ACC112 (cell line): ENCODE results near the gene GRIK1.
A peak's percentile ranks its signal among the peaks of the same experiment; 100 is the strongest.

ENCODE experiments used
- H2AFZ ChIP-seq: fragments of 200-600 bp; sonication (generic); one replicate; pipeline ENCODE4 v1.6.0; 2017; ENCODE audit warnings: antibody characterized with exemption, low read length; ENCODE audit not compliant: unreplicated experiment
- H3K27ac ChIP-seq: fragments of 200-600 bp; sonication (generic); 2 replicates; pipeline ENCODE4 v1.5.1; 2014; ENCODE audit warnings: low read depth, mild to moderate bottlenecking, antibody characterized with exemption, low read length, moderate library complexity
- H3K27me3 ChIP-seq: fragments of 200-600 bp; sonication (generic); 2 replicates; pipeline ENCODE4 v1.6.1; 2014; ENCODE audit warnings: mild to moderate bottlenecking, antibody characterized with exemption, low read length, moderate library complexity, mixed read lengths; ENCODE audit not compliant: insufficient read depth
- H3K36me3 ChIP-seq: fragments of 200-600 bp; sonication (generic); 2 replicates; pipeline ENCODE4 v1.6.1; 2016; ENCODE audit warnings: mild to moderate bottlenecking, antibody characterized with exemption, low read length, moderate library complexity, mixed read lengths; ENCODE audit not compliant: insufficient read depth
- H3K4me1 ChIP-seq: fragments of 200-600 bp; sonication (generic); one replicate; pipeline ENCODE4 v1.6.1; 2016; ENCODE audit warnings: low read length, mixed read lengths; ENCODE audit not compliant: insufficient read depth, unreplicated experiment, control insufficient read depth
- H3K4me3 ChIP-seq: fragments of 200-600 bp; sonication (generic); 2 replicates; pipeline ENCODE4 v1.5.1; 2014; ENCODE audit warnings: mild to moderate bottlenecking, low read depth, low read length
- H3K79me2 ChIP-seq: fragments of 200-600 bp; sonication (generic); one replicate; pipeline ENCODE4 v1.6.0; 2016; ENCODE audit warnings: low read length; ENCODE audit not compliant: control insufficient read depth, unreplicated experiment, insufficient read depth

GRIK1 gene

GRCh38 chr21:29499229-29499628 lies 440.6 kb downstream of the GRIK1 start:
- Histone ChIP-seq H3K79me2 (no peaks in the 10 kb centered on the region), H3K27ac (no peak overlapping the region), H2AFZ (peak overlapping the region; percentile 72), H3K27me3 (no peaks in the 10 kb centered on the region), H3K4me1 (peaks cover 22% of the 10 kb centered on the region), H3K36me3 (peaks cover 2% of the 10 kb centered on the region; the same call in 1 of the 2 replicates), H3K4me3 (no peak overlapping the region)

- Histone ChIP-seq H2AFZ (no peak overlapping the region), H3K27ac (no peak overlapping the region), H3K4me1 (peaks cover 9% of the 10 kb centered on the region), H3K79me2 (no peaks in the 10 kb centered on the region), H3K27me3 (no peaks in the 10 kb centered on the region), H3K36me3 (no peaks in the 10 kb centered on the region), H3K4me3 (no peak overlapping the region)
Measured at GRCh38 chr21:29496337-29496736, 443.5 kb downstream of the GRIK1 start.

- H3K36me3 ChIP-seq: no peaks in the 10 kb centered on the region
- H2AFZ ChIP-seq: no peak overlapping the region
- no peaks in the 10 kb centered on the region for H3K4me1 ChIP-seq
- H3K27ac ChIP-seq: no peak overlapping the region
- H3K79me2 ChIP-seq: no peaks in the 10 kb centered on the region
- H3K4me3 ChIP-seq: no peak overlapping the region
- no peaks in the 10 kb centered on the region for H3K27me3 ChIP-seq
Measured at GRCh38 chr21:29490016-29490415, 449.8 kb downstream of the GRIK1 start.

- Histone ChIP-seq H3K27me3 (no peaks in the 10 kb centered on the region), H3K27ac (no peak overlapping the region), H3K4me1 (no peaks in the 10 kb centered on the region), H3K79me2 (no peaks in the 10 kb centered on the region), H3K36me3 (no peaks in the 10 kb centered on the region), H2AFZ (no peak overlapping the region), H3K4me3 (no peak overlapping the region)
Measured at GRCh38 chr21:29487154-29487553, 452.6 kb downstream of the GRIK1 start.
